GM12875 (cell line): ENCODE results near the gene TCTN1.
A peak's percentile ranks its signal among the peaks of the same experiment; 100 is the strongest.

Experiments
- H3K4me3 ChIP-seq: one replicate; pipeline ENCODE4 v1.5.1; 2011; ENCODE audit warnings: low read depth, low read length, control low read depth
- CTCF ChIP-seq: IDR thresholded peaks from 2 replicates; pipeline ENCODE4 v1.5.1; 2011; ENCODE audit warnings: low read depth, mild to moderate bottlenecking, control low read depth, inconsistent platforms, low read length, moderate library complexity, borderline replicate concordance; ENCODE audit not compliant: insufficient read depth

TCTN1 gene

GRCh38 chr12:110606253-110606611 lies 7.7 kb upstream of the TCTN1 start:
- H3K4me3 ChIP-seq = peak overlapping the region; percentile 19
- no peak for TF ChIP-seq CTCF

GRCh38 chr12:110613071-110613770 lies 708 bp upstream of the TCTN1 start:
- H3K4me3 ChIP-seq = peak overlapping the region; percentile 77
- no peak for TF ChIP-seq CTCF

- no peak for TF ChIP-seq CTCF
- H3K4me3 ChIP-seq = no peak overlapping the region
These were observed 1.2 kb downstream of the TCTN1 start for GRCh38 chr12:110615171-110615570.

- TF ChIP-seq CTCF = no peak
These were observed 2.7 kb downstream of the TCTN1 start for GRCh38 chr12:110616471-110617115.

GRCh38 chr12:110619534-110619953 lies 5.6 kb downstream of the TCTN1 start:
- no peak for TF ChIP-seq CTCF
- peak overlapping the region; percentile 33 for H3K4me3 ChIP-seq

More at GRCh38 chr12:110616471-110617115, 2.7 kb downstream of the TCTN1 start:
- no peak overlapping the region for H3K4me3 ChIP-seq

GRCh38 chr12:110622582-110622981 lies 8.7 kb downstream of the TCTN1 start:
- no peak for TF ChIP-seq CTCF
- H3K4me3 ChIP-seq = no peak overlapping the region
